ENCODE results near the gene PUS10. TPM values are rescaled to one million over a fixed set of nuclear protein-coding genes. Genes with fewer than 3 reads are reported as not detected.

PUS10 gene
- polyA plus RNA-seq, 2 of the 4 experiments (the other 2 are of a cell fraction), result 3.3 to 9.3 TPM

- Histone ChIP-seq H3K4me2 (no peak overlapping the region), H3K9me3 (no peaks in the 10 kb centered on the region), H3K27ac (no peak overlapping the region), H3K4me3 (no peak overlapping the region), H3K4me1 (no peaks in the 10 kb centered on the region)
- ATAC-seq, result peak; percentile 65 to 86; a peak in 4 of 6 replicates
- peak; percentile 46 to 67 for DNase-seq (ENCODE audit: low read depth in 1 of 2, low spot score in 1 of 2)
- TF ChIP-seq FOXS1 (CRISPR knock-in tag; IDR thresholded peaks at IDR 0.05) (no peak), SMC3 (IDR thresholded peaks at IDR 0.05) (peak; percentile 94), RAD21 (conservative IDR thresholded peaks at IDR 0.05 in 1 of 2, IDR thresholded peaks at IDR 0.05 in 1 of 2) (peak; percentile 95 to 96), HES2 (IDR thresholded peaks at IDR 0.05) (no peak), CTCF (IDR thresholded peaks at IDR 0.05) (peak; percentile 96)
- ChIA-PET POLR2A (interaction anchor here (1.3 kb wide), 1 partner anchor 117 kb away, joined by 4 read pairs; the partner anchor contains the start of gene REL), CTCF (interaction anchor here (0.5 to 5.6 kb wide), 73 partner anchors 8 to 441 kb away, joined by 3 to 135 read pairs (median 4); partner anchors contain the start of genes PAPOLG, REL and SANBR)
- 43% methylated on average over 4 of the region's 4 CpGs for WGBS (ENCODE audit: missing lambda C conversion rate)
- peak; percentile 51 for FAIRE-seq
Observed at GRCh38 chr2:60998628-60999545, 19.2 kb downstream of the PUS10 start.

GRCh38 chr2:60994131-60994530 is 23.9 kb downstream of the PUS10 start:
- FAIRE-seq (no peak), ATAC-seq (no peak), DNase-seq (ENCODE audit: low read depth in 1 of 2, low spot score in 1 of 2) (no peak)
- TF ChIP-seq FOSL2 (IDR thresholded peaks at IDR 0.05) (no peak), FOSL2 (CRISPR knock-in tag; IDR thresholded peaks at IDR 0.05) (no peak), SREBF2 (IDR thresholded peaks at IDR 0.05) (no peak)
- Histone ChIP-seq H3K4me3 (no peak overlapping the region), H3K9me3 (peaks cover 17% of the 10 kb centered on the region), H3K27ac (no peak overlapping the region), H3K4me1 (peaks cover 5% of the 10 kb centered on the region), H3K4me2 (no peak overlapping the region)
- CTCF ChIA-PET, result interaction anchor here (1.6 to 3.0 kb wide), 2 partner anchors 194 to 286 kb away, joined by 4 to 13 read pairs; no protein-coding TSS in a partner anchor
- POLR2A ChIA-PET, result no interaction called here

DNA sequence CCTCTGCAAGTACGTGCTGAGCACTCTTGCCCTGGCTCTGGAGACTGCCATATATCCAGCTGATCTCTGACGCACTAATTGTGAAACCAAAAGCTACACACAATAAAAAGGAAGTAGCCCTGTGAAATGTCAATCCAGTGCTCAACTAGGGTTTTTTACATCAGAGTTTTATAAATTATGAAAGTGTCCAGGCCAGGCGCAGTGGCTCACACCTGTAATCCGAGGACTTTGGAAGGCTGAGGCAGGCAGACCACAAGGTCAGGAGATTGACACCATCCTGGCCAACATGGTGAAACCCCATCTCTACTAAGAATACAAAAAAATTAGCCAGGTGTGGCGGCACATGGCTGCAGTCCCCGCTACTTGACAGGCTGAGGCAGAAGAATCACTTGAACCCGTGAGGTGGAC is 25.1 kb downstream of the PUS10 start:
- peaks cover 17% of the 10 kb centered on the region for H3K9me3 ChIP-seq
- POLR2A ChIA-PET, result interaction anchor here (0.6 kb wide), 1 partner anchor 19 kb away, joined by 6 read pairs; no protein-coding TSS in a partner anchor
- ATAC-seq (no peak), DNase-seq (ENCODE audit: low read depth in 1 of 2, low spot score in 1 of 2) (no peak), FAIRE-seq (no peak)
- no peak for TF ChIP-seq HOXA7 (CRISPR knock-in tag; IDR thresholded peaks at IDR 0.05)
- no peak for TF ChIP-seq ZSCAN20 (CRISPR knock-in tag; IDR thresholded peaks at IDR 0.05)
- no peak for TF ChIP-seq BCL3 (IDR thresholded peaks at IDR 0.05)
- no peak for TF ChIP-seq POLR2A (IDR thresholded peaks at IDR 0.05; ENCODE audit: low read length)
- no peak for TF ChIP-seq ZNF302 (CRISPR knock-in tag; IDR thresholded peaks at IDR 0.05)
- TF ChIP-seq ESRRA (IDR thresholded peaks at IDR 0.05; ENCODE audit: borderline replicate concordance, low read length), result no peak
- no peak for TF ChIP-seq EHF (CRISPR knock-in tag; IDR thresholded peaks at IDR 0.05)
- TF ChIP-seq CHD4 (IDR thresholded peaks at IDR 0.05; ENCODE audit: borderline replicate concordance), result no peak
- no peak for TF ChIP-seq PHF8 (IDR thresholded peaks at IDR 0.05; ENCODE audit: borderline replicate concordance, low read depth)
- no peak overlapping the region for H3K4me2 ChIP-seq
- H3K27ac ChIP-seq, result no peak overlapping the region
- peaks cover 9% of the 10 kb centered on the region for H3K4me1 ChIP-seq
- 81% methylated on average over 7 of the region's 7 CpGs for whole genome bisulfite sequencing (ENCODE audit: missing lambda C conversion rate)
- no peak overlapping the region for H3K4me3 ChIP-seq
- CTCF ChIA-PET, result interaction anchor here (1.2 to 3.0 kb wide), 3 partner anchors 193 to 285 kb away, joined by 4 to 13 read pairs (median 4); no protein-coding TSS in a partner anchor

Measured in A549 (cell line).